ENCODE results near the gene TRMT6.

- TF ChIP-seq, protein P1, sequence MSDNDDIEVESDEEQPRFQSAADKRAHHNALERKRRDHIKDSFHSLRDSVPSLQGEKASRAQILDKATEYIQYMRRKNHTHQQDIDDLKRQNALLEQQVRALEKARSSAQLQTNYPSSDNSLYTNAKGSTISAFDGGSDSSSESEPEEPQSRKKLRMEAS (IDR thresholded peaks at IDR 0.05), result no peak
- TF ChIP-seq CTCF (IDR thresholded peaks at IDR 0.05; ENCODE audit: low read depth, low read length, missing input control) (no peak), YY1 (IDR thresholded peaks at IDR 0.05) (no peak), NR2F2 (IDR thresholded peaks at IDR 0.05) (no peak)
Measured at GRCh38 chr20:5969348-5969935, 19.1 kb upstream of the TRMT6 start.
